ENCODE results near the gene CLEC16A.

CLEC16A gene

GRCh38 chr16:11029948-11030347 is 85.6 kb downstream of the CLEC16A start:
- TF ChIP-seq, protein P1, sequence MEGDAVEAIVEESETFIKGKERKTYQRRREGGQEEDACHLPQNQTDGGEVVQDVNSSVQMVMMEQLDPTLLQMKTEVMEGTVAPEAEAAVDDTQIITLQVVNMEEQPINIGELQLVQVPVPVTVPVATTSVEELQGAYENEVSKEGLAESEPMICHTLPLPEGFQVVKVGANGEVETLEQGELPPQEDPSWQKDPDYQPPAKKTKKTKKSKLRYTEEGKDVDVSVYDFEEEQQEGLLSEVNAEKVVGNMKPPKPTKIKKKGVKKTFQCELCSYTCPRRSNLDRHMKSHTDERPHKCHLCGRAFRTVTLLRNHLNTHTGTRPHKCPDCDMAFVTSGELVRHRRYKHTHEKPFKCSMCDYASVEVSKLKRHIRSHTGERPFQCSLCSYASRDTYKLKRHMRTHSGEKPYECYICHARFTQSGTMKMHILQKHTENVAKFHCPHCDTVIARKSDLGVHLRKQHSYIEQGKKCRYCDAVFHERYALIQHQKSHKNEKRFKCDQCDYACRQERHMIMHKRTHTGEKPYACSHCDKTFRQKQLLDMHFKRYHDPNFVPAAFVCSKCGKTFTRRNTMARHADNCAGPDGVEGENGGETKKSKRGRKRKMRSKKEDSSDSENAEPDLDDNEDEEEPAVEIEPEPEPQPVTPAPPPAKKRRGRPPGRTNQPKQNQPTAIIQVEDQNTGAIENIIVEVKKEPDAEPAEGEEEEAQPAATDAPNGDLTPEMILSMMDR (IDR thresholded peaks at IDR 0.05; ENCODE audit: insufficient read depth, low read length, missing control alignments): no peak
- no peak overlapping the region for H3K4me3 ChIP-seq (ENCODE audit: low read depth, low read length)
- POLR2A ChIA-PET: no interaction called here
- DNase-seq (ENCODE audit: low read depth, low spot score): no peak
- CTCF ChIA-PET: interaction anchor here (1.1 kb wide), 1 partner anchor 226 kb away, joined by 4 read pairs; the partner anchor contains the start of gene SOCS1

GRCh38 chr16:11030990-11031510 is 86.7 kb downstream of the CLEC16A start:
- TF ChIP-seq, protein P1 (IDR thresholded peaks at IDR 0.05; ENCODE audit: insufficient read depth, low read length, missing control alignments): no peak
- no peak for DNase-seq (ENCODE audit: low read depth, low spot score)
- H3K4me3 ChIP-seq (ENCODE audit: low read depth, low read length): no peak overlapping the region
- ChIA-PET POLR2A (no interaction called here), CTCF (no interaction called here)

DNA sequence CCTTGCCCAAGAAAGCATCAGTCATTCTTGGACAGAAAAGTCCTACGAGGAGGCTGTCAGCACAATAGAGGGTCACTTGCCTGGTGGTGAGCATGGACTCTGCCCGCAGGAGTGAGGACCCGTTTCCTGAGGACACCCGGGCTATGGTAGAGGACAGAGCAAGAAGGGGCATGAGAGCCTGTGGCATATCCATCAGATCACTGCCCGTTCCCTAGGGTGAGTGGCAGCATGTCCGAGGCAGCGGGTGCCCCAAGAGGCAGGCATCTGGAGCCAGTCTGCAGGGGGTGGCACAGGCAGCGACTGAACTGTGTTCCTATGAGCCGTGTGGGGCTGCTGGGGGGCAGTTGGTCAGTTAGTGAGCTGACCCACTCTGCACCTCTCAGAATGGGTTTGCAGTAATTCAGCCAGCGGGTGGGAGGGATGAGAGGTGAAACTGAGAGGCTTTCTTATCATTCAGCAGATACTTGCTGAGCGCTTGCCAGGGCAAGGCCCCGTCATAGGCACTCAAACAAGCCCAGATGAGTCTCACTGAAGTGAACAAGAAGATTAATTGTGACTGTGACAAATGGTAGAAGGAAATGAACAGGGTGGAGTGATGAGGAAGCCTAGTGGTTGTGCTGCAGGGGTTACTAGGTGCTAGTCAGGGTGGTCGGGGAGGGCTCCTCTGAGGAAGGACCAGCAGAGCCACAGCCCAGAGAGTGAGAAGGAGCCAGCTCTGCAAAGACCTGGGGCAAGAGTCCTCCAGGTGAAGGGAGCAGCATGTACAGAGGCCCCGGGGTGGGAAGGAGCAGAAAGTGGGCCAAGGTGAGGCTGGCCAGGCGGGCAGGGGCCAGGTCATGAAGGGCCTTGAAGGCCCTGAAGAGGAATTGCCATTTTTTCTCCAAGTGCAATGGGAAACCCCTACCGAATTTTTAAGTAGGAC is 87.9 kb downstream of the CLEC16A start:
- ChIA-PET POLR2A (no interaction called here), CTCF (no interaction called here)
- no peak overlapping the region for H3K4me3 ChIP-seq (ENCODE audit: low read depth, low read length)
- TF ChIP-seq, protein P1 (IDR thresholded peaks at IDR 0.05; ENCODE audit: insufficient read depth, low read length, missing control alignments): no peak
- DNase-seq (ENCODE audit: low read depth, low spot score): no peak

DNA sequence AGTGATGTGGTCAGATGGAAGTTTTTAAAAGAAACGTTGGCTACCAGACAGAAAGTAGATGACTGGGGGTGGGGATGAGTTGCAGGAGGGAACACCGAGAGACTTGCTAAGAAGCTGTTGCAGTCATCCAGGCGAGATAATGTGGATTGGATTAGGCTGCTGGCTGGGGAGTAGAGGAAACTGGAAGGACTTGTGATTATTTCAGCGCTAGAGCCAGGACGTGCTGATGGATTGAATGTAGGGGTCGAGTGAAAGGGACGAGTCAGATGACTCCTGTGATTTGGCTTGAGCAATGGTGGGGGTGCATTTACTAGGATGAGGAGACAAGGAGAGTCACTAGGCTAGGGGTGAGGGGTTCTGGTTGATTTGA is 88.5 kb downstream of the CLEC16A start:
- no peak for DNase-seq (ENCODE audit: low read depth, low spot score)
- TF ChIP-seq, protein P1 (IDR thresholded peaks at IDR 0.05; ENCODE audit: insufficient read depth, low read length, missing control alignments): no peak
- ChIA-PET POLR2A (interaction anchor here (2.5 kb wide), 1 partner anchor 223 kb away, joined by 12 read pairs; the partner anchor contains the start of gene SOCS1), CTCF (interaction anchor here (1.3 kb wide), 2 partner anchors 70 to 223 kb away, joined by 4 to 8 read pairs; partner anchors contain the start of gene SOCS1)
- no peak overlapping the region for H3K4me3 ChIP-seq (ENCODE audit: low read depth, low read length)

DNA sequence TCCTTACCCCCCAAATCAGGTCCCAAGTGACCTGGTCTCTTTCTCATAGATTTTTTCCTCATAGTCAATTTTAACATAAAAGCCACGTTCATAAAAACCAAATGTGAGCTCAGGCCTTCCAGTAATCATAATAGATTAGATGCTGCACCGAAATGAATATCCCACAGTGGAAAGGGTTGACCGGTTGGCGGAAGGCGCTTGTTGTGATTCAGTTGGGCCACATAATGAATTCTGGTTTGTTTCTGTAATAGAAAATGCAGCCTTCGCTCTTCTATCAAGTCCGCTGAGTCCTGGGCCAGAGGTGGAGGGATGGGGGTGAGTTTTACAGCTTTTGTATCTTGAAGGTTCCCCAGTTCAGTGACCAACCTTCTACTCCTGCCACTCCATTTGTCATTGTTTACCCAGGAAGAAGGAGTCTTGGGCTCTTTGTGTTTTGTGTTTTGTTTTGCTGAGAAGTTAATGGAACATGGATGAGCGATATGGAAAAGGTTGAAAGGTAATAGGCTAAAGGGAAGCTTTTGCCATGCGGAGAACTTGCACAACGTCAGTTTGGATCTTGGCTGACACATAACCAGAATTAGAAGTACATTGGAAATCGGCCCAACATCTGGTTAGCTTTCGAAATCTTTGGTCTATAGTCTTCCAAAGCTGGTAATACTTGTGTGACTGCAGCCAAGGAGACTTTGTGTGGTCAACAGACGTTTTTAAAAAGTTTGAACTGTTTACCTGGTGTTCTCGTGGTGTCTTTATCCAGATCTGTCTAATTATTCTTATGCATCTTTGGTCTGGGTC is 89.5 kb downstream of the CLEC16A start:
- ChIA-PET CTCF (interaction anchor here (0.9 to 1.5 kb wide), 4 partner anchors 9 to 222 kb away, joined by 3 to 8 read pairs (median 4); partner anchors contain the start of gene SOCS1), POLR2A (interaction anchor here (2.5 kb wide), 1 partner anchor 222 kb away, joined by 12 read pairs; the partner anchor contains the start of gene SOCS1)
- no peak for DNase-seq (ENCODE audit: low read depth, low spot score)
- H3K4me3 ChIP-seq (ENCODE audit: low read depth, low read length): no peak overlapping the region
- TF ChIP-seq, protein P1 (IDR thresholded peaks at IDR 0.05; ENCODE audit: insufficient read depth, low read length, missing control alignments): no peak
